ENCODE data around the gene FGF12. TPM values are rescaled to one million over a fixed set of nuclear protein-coding genes. Genes with fewer than 3 reads are reported as not detected.

The FGF12 gene
- total RNA-seq, 4 donors from 2014 or later, result 0.46 to 1.2 (median 0.72) TPM

DNA sequence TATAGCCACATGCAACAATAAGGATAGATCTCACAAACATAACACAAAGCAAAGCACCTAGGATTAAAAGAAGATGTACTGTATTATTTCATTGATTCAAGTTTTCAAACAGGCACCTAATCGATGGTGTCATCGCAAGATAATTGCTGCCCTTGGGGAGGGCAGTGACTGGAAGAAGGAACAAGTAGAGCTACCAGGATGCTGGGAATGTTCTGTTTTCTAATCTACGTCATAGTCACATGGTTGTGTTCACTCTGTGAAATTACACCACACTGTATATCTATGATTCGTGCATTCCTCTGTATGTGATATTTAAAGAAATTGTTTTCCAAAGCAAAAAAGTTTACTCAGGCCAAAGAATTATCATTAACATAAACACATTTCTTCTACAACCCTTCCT, 236.6 kb downstream of the FGF12 start:
- Histone ChIP-seq H3K27ac (no peak overlapping the region), H3K27me3 (no peaks in the 10 kb centered on the region), H3K4me3 (no peak overlapping the region), H3K9me3 (no peaks in the 10 kb centered on the region), H3K4me1 (no peaks in the 10 kb centered on the region), H3K36me3 (no peaks in the 10 kb centered on the region)
- in situ Hi-C loops (cut with MboI; ENCODE audit: low sequenced_read_pairs in 4 of 4) (no loop called here), intact Hi-C loops (cut with DNase I; ENCODE audit: low total_unique reads) (no loop called here)
- no peak for TF ChIP-seq CTCF (IDR thresholded peaks at IDR 0.05 in 4 of 5, conservative IDR thresholded peaks at IDR 0.05 in 1 of 5)
- no peak for TF ChIP-seq POLR2A (IDR thresholded peaks at IDR 0.05)
- DNase-seq, result no peak
- no peak for ATAC-seq

DNA sequence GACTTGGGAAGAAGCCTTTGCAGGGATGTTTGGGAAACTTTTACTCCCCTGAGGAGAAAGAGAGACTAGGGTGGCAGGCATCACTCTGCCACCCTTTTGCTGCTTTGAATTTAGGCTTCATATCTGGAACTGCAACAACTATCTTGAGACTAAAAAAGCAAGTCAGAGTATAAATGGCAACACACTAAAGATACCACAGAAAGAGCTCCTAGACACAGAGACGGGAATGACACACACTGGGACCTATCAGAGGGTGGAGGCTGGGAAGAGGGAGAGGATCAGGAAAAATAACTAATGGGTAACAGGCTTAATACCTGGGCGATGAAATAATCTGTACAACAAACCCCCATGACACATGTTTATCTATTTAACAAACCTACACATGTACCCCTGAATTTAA, 237.8 kb downstream of the FGF12 start:
- DNase-seq, result no peak
- intact Hi-C loops (cut with DNase I; ENCODE audit: low total_unique reads), result no loop called here
- no peaks in the 10 kb centered on the region for H3K4me1 ChIP-seq
- no peaks in the 10 kb centered on the region for H3K9me3 ChIP-seq
- no peak overlapping the region for H3K27ac ChIP-seq
- TF ChIP-seq POLR2A (IDR thresholded peaks at IDR 0.05) (no peak), CTCF (IDR thresholded peaks at IDR 0.05 in 4 of 5, conservative IDR thresholded peaks at IDR 0.05 in 1 of 5) (no peak)
- no peak for ATAC-seq
- no peaks in the 10 kb centered on the region for H3K36me3 ChIP-seq
- in situ Hi-C loops (cut with MboI; ENCODE audit: low sequenced_read_pairs in 4 of 4), result no loop called here
- no peaks in the 10 kb centered on the region for H3K27me3 ChIP-seq
- no peak overlapping the region for H3K4me3 ChIP-seq

- no peaks in the 10 kb centered on the region for H3K9me3 ChIP-seq
- no peak for DNase-seq
- no peaks in the 10 kb centered on the region for H3K4me1 ChIP-seq
- no peak for TF ChIP-seq CTCF (IDR thresholded peaks at IDR 0.05 in 4 of 5, conservative IDR thresholded peaks at IDR 0.05 in 1 of 5)
- no peak for TF ChIP-seq POLR2A (IDR thresholded peaks at IDR 0.05)
- H3K36me3 ChIP-seq, result no peaks in the 10 kb centered on the region
- intact Hi-C loops (cut with DNase I; ENCODE audit: low total_unique reads) (no loop called here), in situ Hi-C loops (cut with MboI; ENCODE audit: low sequenced_read_pairs in 4 of 4) (no loop called here)
- no peak overlapping the region for H3K27ac ChIP-seq
- H3K27me3 ChIP-seq, result no peaks in the 10 kb centered on the region
- H3K4me3 ChIP-seq, result no peak overlapping the region
- ATAC-seq, result no peak
These were observed 240.3 kb downstream of the FGF12 start for GRCh38 chr3:192487033-192487432.

DNA sequence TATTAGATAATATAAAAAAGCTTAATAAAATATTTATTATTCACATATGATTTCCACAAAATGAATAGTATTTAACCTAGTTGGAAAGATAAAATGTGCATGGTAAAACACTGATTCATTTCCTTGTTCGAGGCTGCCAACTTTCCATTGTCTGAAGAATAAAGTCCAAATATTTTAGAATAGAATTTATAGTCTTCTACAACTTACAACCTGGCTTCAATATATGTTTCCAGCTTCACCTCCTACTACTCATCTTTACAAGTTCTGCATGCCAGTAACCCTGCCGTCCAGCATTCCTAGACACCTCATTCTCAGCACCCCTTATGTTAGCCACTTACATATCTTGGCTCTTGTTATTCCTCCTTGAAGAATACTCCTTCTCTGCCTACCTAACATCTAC, 244.5 kb downstream of the FGF12 start:
- intact Hi-C loops (cut with DNase I; ENCODE audit: low total_unique reads), result no loop called here

More for the DNA sequence above, 244.5 kb downstream of the FGF12 start:
- DNase-seq, result no peak
- Histone ChIP-seq H3K4me3 (peak overlapping the region in 1 of 4 donors; percentile 6), H3K36me3 (no peaks in the 10 kb centered on the region), H3K27me3 (no peaks in the 10 kb centered on the region), H3K4me1 (no peaks in the 10 kb centered on the region), H3K27ac (no peak overlapping the region), H3K9me3 (no peaks in the 10 kb centered on the region)
- ATAC-seq, result no peak
- no peak for TF ChIP-seq CTCF (IDR thresholded peaks at IDR 0.05 in 4 of 5, conservative IDR thresholded peaks at IDR 0.05 in 1 of 5)
- TF ChIP-seq POLR2A (IDR thresholded peaks at IDR 0.05), result no peak
- in situ Hi-C loops (cut with MboI; ENCODE audit: low sequenced_read_pairs in 4 of 4), result no loop called here
